ENCODE results near the gene PIAS4.

PIAS4 gene

DNA sequence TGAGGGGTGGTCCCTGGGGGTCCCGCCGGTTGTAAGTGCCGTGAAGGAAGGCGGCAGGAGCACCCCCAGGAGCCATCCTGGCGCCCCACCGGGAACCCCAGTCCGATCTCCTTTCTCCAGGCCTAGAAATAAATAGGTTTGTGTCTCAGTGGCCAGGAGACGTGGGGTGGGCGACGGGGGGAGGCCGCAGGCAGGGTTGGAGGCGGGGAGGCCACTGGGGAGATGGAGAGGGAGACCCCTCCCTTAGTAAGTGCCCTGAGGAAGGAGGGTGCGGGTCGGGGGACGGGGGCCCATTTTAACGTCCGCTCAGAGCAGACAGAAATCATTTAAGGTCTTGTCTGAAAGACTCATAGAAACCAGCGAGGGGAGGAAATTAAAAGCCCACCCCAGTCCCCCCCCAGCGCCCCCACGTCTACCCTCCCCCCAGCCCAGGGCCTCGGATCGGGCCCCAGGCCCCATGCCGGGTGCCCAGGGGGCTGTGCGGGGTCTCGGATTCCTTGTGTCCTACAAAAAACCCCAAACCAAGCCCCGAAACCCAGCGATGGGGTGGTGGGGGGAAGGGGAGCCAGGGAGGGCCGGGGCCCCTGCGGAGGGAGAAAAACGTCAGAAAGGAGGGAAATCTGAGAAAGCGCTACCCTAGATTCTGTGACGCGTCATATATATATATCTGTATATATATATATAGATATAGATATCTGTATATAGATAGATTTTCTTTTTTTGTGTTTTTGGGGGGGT, 39.6 kb downstream of the PIAS4 start:
- H3K4me3 ChIP-seq (ENCODE audit: low read length) = no peak overlapping the region
- TF ChIP-seq CTCF (conservative IDR thresholded peaks at IDR 0.05; ENCODE audit: low read depth, low read length) = no peak
- no peak for DNase-seq (ENCODE audit: low read depth)

- DNase-seq (ENCODE audit: low read depth) = no peak
- no peak overlapping the region for H3K4me3 ChIP-seq (ENCODE audit: low read length)
- TF ChIP-seq CTCF (conservative IDR thresholded peaks at IDR 0.05; ENCODE audit: low read depth, low read length) = no peak
Observed at GRCh38 chr19:4049432-4049831, 41.9 kb downstream of the PIAS4 start.

DNA sequence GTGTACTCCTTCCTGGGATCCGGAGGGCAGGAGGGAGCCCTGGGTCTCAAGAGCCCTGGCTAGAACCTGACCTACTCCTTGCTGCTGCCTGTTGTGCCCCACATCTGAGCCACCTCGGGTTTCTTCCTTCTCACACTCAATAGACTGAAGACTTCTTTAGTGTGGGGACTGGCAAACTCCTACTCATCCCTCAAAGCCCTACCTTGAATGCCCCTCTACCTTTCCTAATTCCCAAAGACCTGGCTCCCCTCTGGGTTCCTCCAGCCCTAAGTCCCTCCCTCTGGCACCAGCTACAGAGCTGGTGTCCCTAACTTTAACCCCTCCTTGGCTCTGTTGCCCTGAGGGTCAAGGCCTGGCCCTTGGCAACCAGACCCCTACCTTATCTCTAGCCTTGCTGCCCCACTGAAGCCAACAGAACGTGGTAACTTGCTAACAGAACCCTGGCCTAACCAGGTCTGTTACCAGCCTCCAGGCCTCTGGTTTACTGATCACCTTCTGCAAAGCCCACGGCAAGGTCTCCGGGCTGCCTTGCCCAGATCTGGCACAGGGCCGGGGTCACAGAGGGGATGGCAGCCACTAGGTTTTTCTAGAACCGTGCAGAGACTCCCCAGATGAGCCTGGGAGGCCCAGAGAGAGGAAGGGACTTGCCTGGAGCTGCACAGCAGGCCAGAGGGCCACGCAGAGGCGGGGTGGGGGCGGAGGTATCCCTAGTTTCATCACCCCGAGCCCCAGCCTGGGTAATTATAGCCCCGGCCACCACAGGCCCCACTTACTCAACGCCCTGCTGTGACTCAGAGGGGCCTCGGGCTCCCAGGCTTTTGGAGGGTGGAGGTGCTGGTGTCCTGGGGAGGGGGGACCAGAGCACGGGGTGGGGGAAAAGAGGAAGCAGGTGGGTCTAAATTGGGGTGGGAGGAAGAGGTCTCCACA, 43.9 kb downstream of the PIAS4 start:
- no peak for TF ChIP-seq CTCF (conservative IDR thresholded peaks at IDR 0.05; ENCODE audit: low read depth, low read length)
- no peak for DNase-seq (ENCODE audit: low read depth)
- no peak overlapping the region for H3K4me3 ChIP-seq (ENCODE audit: low read length)

DNA sequence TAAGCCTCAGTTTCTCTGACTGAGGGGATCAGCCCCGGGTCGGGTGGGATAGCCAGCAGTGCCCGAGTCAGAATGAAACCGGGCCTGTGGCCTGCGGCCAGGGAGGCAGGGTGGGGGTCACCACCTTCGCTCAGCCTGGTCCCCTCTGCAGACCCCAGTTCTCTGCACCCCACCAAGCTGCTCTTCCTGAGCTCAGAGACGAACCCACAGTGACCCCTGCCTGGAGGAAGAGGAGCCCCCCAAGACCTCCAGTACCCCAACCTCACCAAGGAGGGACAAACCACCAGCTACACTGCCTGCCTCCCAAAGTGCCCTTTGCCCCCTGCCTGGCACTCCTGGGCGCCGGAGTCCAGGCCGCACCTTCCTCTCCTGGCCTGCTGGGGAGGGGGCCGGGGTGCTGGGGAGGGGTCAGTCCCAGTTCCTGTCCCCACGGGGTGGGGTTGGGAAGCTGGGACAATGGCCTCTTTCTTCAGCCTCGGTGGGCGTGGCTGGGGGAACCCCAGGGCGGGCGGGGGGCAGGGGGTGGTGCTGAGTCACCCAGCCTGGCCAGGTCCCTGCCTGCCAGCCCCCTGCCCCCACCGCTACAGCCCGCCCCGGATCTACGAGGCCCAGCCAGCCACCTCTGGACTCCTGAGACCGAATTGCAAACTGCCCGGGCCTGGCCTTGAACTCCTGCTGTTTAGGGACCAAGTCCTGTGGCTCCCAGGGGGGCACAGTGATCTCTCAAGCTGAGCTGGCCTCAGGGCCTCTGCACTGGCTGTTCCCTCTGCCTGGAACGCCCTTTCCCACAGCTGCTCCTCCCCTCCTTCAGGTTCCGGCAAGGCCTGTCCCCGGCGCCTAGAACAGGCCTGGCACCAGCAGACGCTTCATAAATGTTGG, 44.8 kb downstream of the PIAS4 start:
- TF ChIP-seq CTCF (conservative IDR thresholded peaks at IDR 0.05; ENCODE audit: low read depth, low read length) = no peak
- no peak for DNase-seq (ENCODE audit: low read depth)
- no peak overlapping the region for H3K4me3 ChIP-seq (ENCODE audit: low read length)

DNA sequence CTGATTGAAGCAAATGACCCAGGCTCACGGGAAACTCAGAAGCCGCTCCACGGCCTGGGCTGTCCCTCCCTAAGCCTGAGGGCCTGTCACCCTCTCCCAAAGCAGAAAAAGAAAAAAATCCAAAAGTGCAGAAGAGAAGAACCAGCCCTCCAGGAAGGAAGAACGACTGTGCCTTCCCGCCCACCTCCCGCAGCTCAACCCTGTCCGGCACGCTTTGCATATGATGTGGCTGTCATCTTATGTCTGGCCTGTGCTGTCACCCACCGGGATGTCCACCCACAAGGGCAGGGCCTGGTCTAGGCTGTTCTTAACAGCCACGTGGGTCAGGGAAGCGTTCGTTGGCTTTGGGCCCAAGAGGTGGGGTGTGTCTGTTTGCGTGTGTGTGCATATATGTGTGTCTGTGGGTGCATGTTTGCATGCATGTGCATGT, 45.5 kb downstream of the PIAS4 start:
- DNase-seq (ENCODE audit: low read depth) = no peak
- H3K4me3 ChIP-seq (ENCODE audit: low read length) = no peak overlapping the region
- no peak for TF ChIP-seq CTCF (conservative IDR thresholded peaks at IDR 0.05; ENCODE audit: low read depth, low read length)

DNA sequence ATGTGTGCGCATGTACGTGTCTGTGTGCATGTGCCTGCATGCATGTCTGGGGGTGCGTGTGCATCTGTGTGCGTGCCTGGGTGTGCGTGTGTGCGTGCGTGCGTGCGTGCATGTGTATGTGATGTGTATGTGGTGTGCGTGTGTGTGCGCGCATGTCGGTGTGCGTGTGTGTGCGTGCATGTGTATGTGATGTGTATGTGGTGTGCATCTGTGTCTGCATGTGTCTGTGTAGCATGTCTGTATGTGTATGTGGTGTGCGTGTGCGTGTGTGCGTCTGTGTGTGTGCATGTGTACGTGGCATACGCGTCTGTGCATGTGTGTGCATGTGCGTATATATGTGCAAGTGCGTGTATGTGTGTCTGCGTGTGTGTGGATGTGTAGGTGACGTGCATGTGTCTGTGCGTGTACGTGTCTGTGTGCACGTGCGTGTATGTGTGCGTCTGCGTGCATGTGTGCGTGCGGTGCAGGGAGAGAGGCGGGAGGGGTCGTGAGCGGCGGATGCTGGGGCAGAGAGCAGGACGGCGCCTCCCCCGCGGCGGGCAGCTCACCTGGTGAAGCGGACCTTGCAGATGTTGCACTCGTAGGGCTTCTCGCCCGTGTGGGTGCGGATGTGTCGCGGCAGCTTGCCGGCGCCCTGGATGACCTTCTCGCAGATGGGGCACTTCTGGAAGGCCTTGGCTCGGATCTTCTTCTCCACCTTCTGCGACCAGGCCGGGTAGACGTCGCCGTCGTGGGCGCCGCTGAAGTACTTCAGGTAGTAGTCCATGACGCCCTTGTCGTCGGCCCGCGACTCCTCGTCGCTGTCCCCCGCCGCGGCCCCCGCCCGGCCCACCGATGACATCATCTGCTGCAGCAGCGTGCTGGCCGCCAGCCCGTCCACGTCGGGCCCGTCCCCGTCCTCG, 46.1 kb downstream of the PIAS4 start:
- H3K4me3 ChIP-seq (ENCODE audit: low read length) = no peak overlapping the region
- no peak for TF ChIP-seq CTCF (conservative IDR thresholded peaks at IDR 0.05; ENCODE audit: low read depth, low read length)
- DNase-seq (ENCODE audit: low read depth) = no peak

All from retinal pigment epithelial cell (primary cell).